GM21367 (cell line): ENCODE data around the gene BSN.

Experiments
- ATAC-seq: cut with Tn5 transposase; IDR thresholded peaks from one replicate; pipeline ENCODE4 v1.9.1; 2021; ENCODE audit not compliant: unreplicated experiment

The BSN gene

GRCh38 chr3:49626101-49626581, 71.9 kb downstream of the BSN start:
- ATAC-seq, result no peak

GRCh38 chr3:49626796-49627195, 72.5 kb downstream of the BSN start:
- no peak for ATAC-seq

- no peak for ATAC-seq
These were observed 73.4 kb downstream of the BSN start for GRCh38 chr3:49627634-49628033.

GRCh38 chr3:49628249-49628648, 74.0 kb downstream of the BSN start:
- ATAC-seq, result no peak

- no peak for ATAC-seq
These were observed 75.2 kb downstream of the BSN start for GRCh38 chr3:49629451-49629850.

- ATAC-seq, result no peak
These were observed 75.6 kb downstream of the BSN start for GRCh38 chr3:49629866-49630265.

- no peak for ATAC-seq
These were observed 76.5 kb downstream of the BSN start for GRCh38 chr3:49630784-49631183.

GRCh38 chr3:49634736-49635135, 80.5 kb downstream of the BSN start:
- no peak for ATAC-seq

GRCh38 chr3:49636883-49637609, 82.8 kb downstream of the BSN start:
- ATAC-seq, result no peak

GRCh38 chr3:49638445-49638844, 84.2 kb downstream of the BSN start:
- ATAC-seq, result no peak

- ATAC-seq, result no peak
These were observed 85.3 kb downstream of the BSN start for GRCh38 chr3:49639551-49639950.

GRCh38 chr3:49641292-49641691, 87.0 kb downstream of the BSN start:
- no peak for ATAC-seq

GRCh38 chr3:49641921-49642707, 87.8 kb downstream of the BSN start:
- ATAC-seq, result no peak

- no peak for ATAC-seq
These were observed 88.5 kb downstream of the BSN start for GRCh38 chr3:49642708-49643145.

GRCh38 chr3:49644684-49645083, 90.4 kb downstream of the BSN start:
- no peak for ATAC-seq

GRCh38 chr3:49646236-49646635, 92.0 kb downstream of the BSN start:
- ATAC-seq, result no peak

GRCh38 chr3:49647741-49648140, 93.5 kb downstream of the BSN start:
- ATAC-seq, result no peak

GRCh38 chr3:49648354-49649019, 94.2 kb downstream of the BSN start:
- no peak for ATAC-seq

- no peak for ATAC-seq
These were observed 95.3 kb downstream of the BSN start for GRCh38 chr3:49649576-49649975.

- ATAC-seq, result no peak
These were observed 95.9 kb downstream of the BSN start for GRCh38 chr3:49650177-49650576.

GRCh38 chr3:49650637-49651036, 96.4 kb downstream of the BSN start:
- ATAC-seq, result no peak
